Measurements from ENCODE around the gene CSNK2B.

DNA sequence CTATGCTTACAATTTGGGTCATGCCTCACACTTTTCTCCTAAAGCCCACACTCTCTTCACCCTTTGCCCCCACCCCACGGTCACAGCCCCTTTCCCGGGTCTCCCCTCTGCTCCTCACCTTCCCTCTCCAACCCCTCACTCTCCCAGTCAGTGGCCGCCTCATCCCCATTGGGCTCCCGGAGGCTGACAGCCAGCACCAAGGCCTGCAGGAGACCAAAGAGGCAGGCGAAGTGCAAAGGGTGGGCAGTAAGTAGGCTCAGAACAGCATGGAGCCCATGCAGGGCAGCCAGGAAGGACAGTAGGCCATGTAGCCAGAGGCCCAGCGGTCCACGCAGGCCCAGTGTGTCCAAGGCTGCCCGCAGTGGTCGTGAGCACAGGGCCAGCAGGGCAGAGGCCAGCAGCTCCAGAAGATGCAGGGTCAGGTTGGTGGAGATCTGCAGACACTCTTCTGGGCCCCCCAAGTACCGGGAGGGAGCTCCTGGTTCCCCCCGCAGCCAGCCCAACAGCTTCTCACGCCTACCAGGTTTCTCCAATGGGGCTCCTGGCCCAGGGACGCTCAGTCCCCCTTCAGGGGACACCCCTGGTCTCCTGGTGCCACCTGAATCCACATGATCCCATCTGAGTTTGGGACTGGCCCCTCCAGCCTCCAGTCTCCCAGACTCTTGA, 6.8 kb upstream of the CSNK2B start:
- TF ChIP-seq, protein P1, sequence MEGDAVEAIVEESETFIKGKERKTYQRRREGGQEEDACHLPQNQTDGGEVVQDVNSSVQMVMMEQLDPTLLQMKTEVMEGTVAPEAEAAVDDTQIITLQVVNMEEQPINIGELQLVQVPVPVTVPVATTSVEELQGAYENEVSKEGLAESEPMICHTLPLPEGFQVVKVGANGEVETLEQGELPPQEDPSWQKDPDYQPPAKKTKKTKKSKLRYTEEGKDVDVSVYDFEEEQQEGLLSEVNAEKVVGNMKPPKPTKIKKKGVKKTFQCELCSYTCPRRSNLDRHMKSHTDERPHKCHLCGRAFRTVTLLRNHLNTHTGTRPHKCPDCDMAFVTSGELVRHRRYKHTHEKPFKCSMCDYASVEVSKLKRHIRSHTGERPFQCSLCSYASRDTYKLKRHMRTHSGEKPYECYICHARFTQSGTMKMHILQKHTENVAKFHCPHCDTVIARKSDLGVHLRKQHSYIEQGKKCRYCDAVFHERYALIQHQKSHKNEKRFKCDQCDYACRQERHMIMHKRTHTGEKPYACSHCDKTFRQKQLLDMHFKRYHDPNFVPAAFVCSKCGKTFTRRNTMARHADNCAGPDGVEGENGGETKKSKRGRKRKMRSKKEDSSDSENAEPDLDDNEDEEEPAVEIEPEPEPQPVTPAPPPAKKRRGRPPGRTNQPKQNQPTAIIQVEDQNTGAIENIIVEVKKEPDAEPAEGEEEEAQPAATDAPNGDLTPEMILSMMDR (conservative IDR thresholded peaks at IDR 0.05; ENCODE audit: low read length), result no peak
- TF ChIP-seq EZH2phosphoT487 (IDR thresholded peaks at IDR 0.05; ENCODE audit: borderline replicate concordance, low read depth, low read length), result no peak
